H1 (cell line): ENCODE results near the gene PRKCH. TPM values are rescaled to one million over a fixed set of nuclear protein-coding genes. Genes with fewer than 3 reads are reported as not detected.

Experiments used
- CTCF ChIA-PET: fragments of 300-600 bp; sonication (Branson Sonifier 250); formaldehyde crosslinking; loops from one replicate; lab custom pipeline; 2021; ENCODE audit not compliant: partially characterized antibody; lab: Charles Lee
- POLR2A ChIA-PET: fragments of 300-600 bp; sonication (Branson Sonifier 250); formaldehyde crosslinking; loops from one replicate; lab custom pipeline; 2021; ENCODE audit warnings: inconsistent platforms; ENCODE audit not compliant: partially characterized antibody; lab: Charles Lee
- DNase-seq, 2 experiments: peaks; one replicate each; pipeline versions ENCODE4 v3.0.0 to v3.0.0-alpha.2; 2010 to 2022; ENCODE audit warnings: low spot score in 2 of 2, low read depth in 1 of 2, mixed read lengths in 1 of 2
- FAIRE-seq: peaks from 2 replicates; lab custom pipeline; 2011; peaks lifted over from hg19 to GRCh38; lab: Jason Lieb, UNC
- H2AFZ ChIP-seq: 2 replicates; pipeline ENCODE4 v1.8.1; 2012; ENCODE audit warnings: low read length, inconsistent platforms
- H2AK5ac ChIP-seq: 2 replicates; pipeline ENCODE4 v1.6.1; 2013; ENCODE audit warnings: low read depth, low read length
- H2BK120ac ChIP-seq: replicated peaks from 2 replicates; pipeline ENCODE3; 2013; ENCODE audit warnings: low read depth, low read length, inconsistent platforms
- H2BK12ac ChIP-seq: 2 replicates; pipeline ENCODE4 v1.6.1; 2013; ENCODE audit warnings: low read depth, low read length
- H2BK15ac ChIP-seq: 2 replicates; pipeline ENCODE4 v1.6.1; 2013; ENCODE audit warnings: low read length
- H2BK20ac ChIP-seq: 2 replicates; pipeline ENCODE4 v1.6.1; 2013; ENCODE audit warnings: low read length
- H2BK5ac ChIP-seq: 2 replicates; pipeline ENCODE4 v1.6.1; 2013; ENCODE audit warnings: low read depth, low read length
- H3K14ac ChIP-seq: 2 replicates; pipeline ENCODE4 v1.6.1; 2013; ENCODE audit warnings: inconsistent platforms; ENCODE audit not compliant: insufficient read length
- H3K18ac ChIP-seq: 2 replicates; pipeline ENCODE4 v1.6.1; 2013; ENCODE audit warnings: low read length; ENCODE audit errors: extremely low read depth
- H3K23ac ChIP-seq: 2 replicates; pipeline ENCODE4 v1.6.1; 2013; ENCODE audit warnings: inconsistent platforms; ENCODE audit not compliant: insufficient read length
- H3K23me2 ChIP-seq: 2 replicates; pipeline ENCODE4 v1.6.1; 2013; ENCODE audit warnings: low read depth, low read length
- H3K27ac ChIP-seq: 2 replicates; pipeline ENCODE4 v1.6.1; 2011; ENCODE audit warnings: low read depth, low read length, inconsistent platforms
- H3K27me3 ChIP-seq, 4 experiments: replicated peaks in 1 of 4; 1 replicate in 1 of 4; 2 replicates in 3 of 4; pipeline versions ENCODE4 v1.6.1 to v1.8.1; 2011 to 2013; ENCODE audit warnings: low read length in 3 of 4, mild to moderate bottlenecking in 3 of 4, inconsistent platforms in 2 of 4, mixed read lengths in 2 of 4, moderate library complexity in 1 of 4; ENCODE audit not compliant: control insufficient read depth in 3 of 4, insufficient read depth in 3 of 4; ENCODE audit errors: extremely low read depth in 1 of 4
- H3K36me3 ChIP-seq, 4 experiments: 2 replicates each; pipeline versions ENCODE4 v1.6.1 to v1.8.1; 2011 to 2013; ENCODE audit warnings: mild to moderate bottlenecking in 4 of 4, low read length in 3 of 4, moderate library complexity in 2 of 4, control low read depth in 1 of 4, inconsistent platforms in 1 of 4; ENCODE audit not compliant: insufficient read depth in 4 of 4, control insufficient read depth in 2 of 4
- H3K4ac ChIP-seq: replicated peaks from 2 replicates; pipeline ENCODE3; 2013; ENCODE audit warnings: low read length, low read depth, mixed read lengths, inconsistent platforms; ENCODE audit not compliant: insufficient read length
- H3K4me1 ChIP-seq, 4 experiments: replicated peaks in 1 of 4; 1 replicate in 1 of 4; 2 replicates in 3 of 4; pipeline versions ENCODE4 v1.6.1 to v1.8.1; 2011 to 2013; ENCODE audit warnings: low read length in 3 of 4, inconsistent platforms in 2 of 4, mixed read lengths in 1 of 4; ENCODE audit not compliant: insufficient read depth in 4 of 4, control insufficient read depth in 3 of 4
- H3K4me2 ChIP-seq, 2 experiments: 2 replicates each; pipeline versions ENCODE4 v1.6.1 to v1.8.1; 2011 to 2013; ENCODE audit warnings: low read depth in 2 of 2, low read length in 2 of 2, control low read depth in 1 of 2, inconsistent platforms in 1 of 2, mild to moderate bottlenecking in 1 of 2; ENCODE audit not compliant: insufficient read depth in 1 of 2
- H3K4me3 ChIP-seq, 4 experiments: fragments of 200-600, 300-600 bp in 1 of 4; sonication (generic), shearing (Covaris generic), sonication (Bioruptor Twin) in 1 of 4; 2 replicates each; pipeline versions ENCODE4 v1.5.1 to v1.8.1; 2011 to 2016; ENCODE audit warnings: low read length in 4 of 4, low read depth in 3 of 4, control low read depth in 2 of 4, inconsistent platforms in 2 of 4, mild to moderate bottlenecking in 2 of 4, mixed read lengths in 1 of 4, moderate library complexity in 1 of 4; ENCODE audit not compliant: insufficient read depth in 2 of 4; ENCODE audit errors: extremely low read depth in 1 of 4
- H3K56ac ChIP-seq: replicated peaks from 2 replicates; pipeline ENCODE3; 2013; ENCODE audit warnings: low read depth, mild to moderate bottlenecking, mixed read lengths, low read length, inconsistent platforms; ENCODE audit not compliant: insufficient read length
- H3K79me1 ChIP-seq: 2 replicates; pipeline ENCODE4 v1.6.1; 2013; ENCODE audit warnings: low read depth, low read length, control low read depth
- H3K79me2 ChIP-seq, 2 experiments: 2 replicates each; pipeline versions ENCODE4 v1.6.1 to v1.8.1; 2012 to 2013; ENCODE audit warnings: low read length in 2 of 2, mild to moderate bottlenecking in 2 of 2, inconsistent platforms in 1 of 2; ENCODE audit not compliant: insufficient read depth in 2 of 2, control insufficient read depth in 1 of 2
- H3K9ac ChIP-seq, 4 experiments: replicated peaks in 1 of 4; 1 replicate in 1 of 4; 2 replicates in 3 of 4; pipeline versions ENCODE4 v1.6.1 to v1.8.1; 2011 to 2013; ENCODE audit warnings: low read depth in 3 of 4, low read length in 3 of 4, control low read depth in 2 of 4, mild to moderate bottlenecking in 2 of 4, moderate library complexity in 2 of 4, inconsistent platforms in 1 of 4; ENCODE audit errors: extremely low read depth in 1 of 4
- H3K9me3 ChIP-seq, 2 experiments: 2 replicates each; pipeline versions ENCODE4 v1.6.1 to v1.8.1; 2012 to 2013; ENCODE audit warnings: mild to moderate bottlenecking in 2 of 2, moderate library complexity in 2 of 2, control low read depth in 1 of 2, inconsistent platforms in 1 of 2, low read depth in 1 of 2, low read length in 1 of 2, mixed read lengths in 1 of 2; ENCODE audit not compliant: insufficient read depth in 2 of 2
- H4K20me1 ChIP-seq, 2 experiments: replicated peaks in 1 of 2; 2 replicates each; pipeline versions ENCODE3 to v1.8.1; 2011 to 2013; ENCODE audit warnings: inconsistent platforms in 2 of 2, low read length in 2 of 2, mild to moderate bottlenecking in 1 of 2; ENCODE audit not compliant: insufficient read depth in 2 of 2, control insufficient read depth in 1 of 2
- H4K5ac ChIP-seq: 2 replicates; pipeline ENCODE4 v1.6.1; 2013; ENCODE audit warnings: low read length, low read depth, mixed read lengths, inconsistent platforms; ENCODE audit not compliant: insufficient read length
- H4K8ac ChIP-seq: 2 replicates; pipeline ENCODE4 v1.8.0; 2013; ENCODE audit warnings: mild to moderate bottlenecking, moderate library complexity, low read length, inconsistent platforms; ENCODE audit not compliant: insufficient read depth; ENCODE audit errors: extremely low read depth
- H4K91ac ChIP-seq: replicated peaks from 2 replicates; pipeline ENCODE3; 2013; ENCODE audit warnings: low read length, mixed read lengths, inconsistent platforms; ENCODE audit not compliant: insufficient read length
- POU5F1 ChIP-seq: IDR thresholded peaks from 2 replicates; pipeline ENCODE4 v1.6.1; 2011; ENCODE audit warnings: low read depth, mild to moderate bottlenecking, low read length, moderate library complexity
- SIN3A ChIP-seq, 2 experiments: IDR thresholded peaks in 1 of 2; conservative IDR thresholded peaks in 1 of 2; 2 replicates each; pipeline ENCODE4 v1.6.1; 2011 to 2012; ENCODE audit warnings: low read length in 2 of 2, improper control_type of control experiment in 1 of 2, low read depth in 1 of 2, mild to moderate bottlenecking in 1 of 2
- WGBS, 2 experiments: shearing (Covaris generic) in 1 of 2; methylation state at CpG; one replicate each; pipeline versions ENCODE4 v1.1.6 to v1.1.7; 2013 to 2015; ENCODE audit warnings: low lambda C conversion rate in 2 of 2, mixed read lengths in 2 of 2, inconsistent platforms in 1 of 2, low coverage in 1 of 2, missing lambda C conversion rate in 1 of 2; ENCODE audit not compliant: insufficient replicate concordance in 2 of 2, insufficient coverage in 1 of 2, insufficient read length in 1 of 2; ENCODE audit errors: extremely low coverage in 1 of 2, missing lambda C conversion rate in 1 of 2; 5-methylcytosine and 5-hydroxymethylcytosine counted together
- polyA plus RNA-seq, 7 experiments: library from polyadenylated mRNA; depleted of rRNA in 3 of 7; stranded (reverse) in 5 of 7; unstranded in 2 of 7; fragments of >200 nt in 5 of 7; fragments of 200-250 nt in 2 of 7; gene quantifications; 1 replicate in 5 of 7; 2 replicates in 1 of 7; 4 replicates in 1 of 7; pipeline versions ENCODE4 v1.2.1 to v1.2.3, GENCODE V29; 2011 to 2013; ENCODE audit warnings: missing spikeins in 2 of 7, mixed read lengths in 2 of 7
- total RNA-seq: library from RNA; stranded (reverse); fragmentation: NEBNext Ultra II Directional; extraction: Animal tissue kit (Norgen Biotek cat#: 25700); gene quantifications from 2 replicates; pipeline ENCODE4 v1.2.1, GENCODE V29; 2021

PRKCH gene
- total and polyA plus RNA-seq, 2 of the 8 experiments (the other 6 are each of a cell fraction or from before 2014, with no cell fraction given), result 6.4 to 7.0 TPM

GRCh38 chr14:61399365-61399764 lies 78.0 kb downstream of the PRKCH start:
- no peaks in the 10 kb centered on the region for H3K79me2 ChIP-seq
- no peak for TF ChIP-seq SIN3A (conservative IDR thresholded peaks at IDR 0.05 in 1 of 2, IDR thresholded peaks at IDR 0.05 in 1 of 2; ENCODE audit: low read depth in 1 of 2, low read length in 2 of 2)
- TF ChIP-seq POU5F1, result no peak
- H3K27ac ChIP-seq, result no peak overlapping the region
- no peak overlapping the region for H3K14ac ChIP-seq
- no peaks in the 10 kb centered on the region for H3K36me3 ChIP-seq
- no peak overlapping the region for H3K18ac ChIP-seq
- H2AFZ ChIP-seq, result no peak overlapping the region
- H3K4me1 ChIP-seq, result no peaks in the 10 kb centered on the region
- no peak overlapping the region for H2BK120ac ChIP-seq
- no peak overlapping the region for H3K9ac ChIP-seq
- no peaks in the 10 kb centered on the region; the same call in 1 of the 2 replicates for H3K23me2 ChIP-seq
- no peak overlapping the region for H3K4me2 ChIP-seq
- H3K23ac ChIP-seq, result no peak overlapping the region
- no peak overlapping the region for H3K4ac ChIP-seq
- H2BK5ac ChIP-seq, result no peak overlapping the region
- no peak overlapping the region for H2BK15ac ChIP-seq
- H4K5ac ChIP-seq, result no peak overlapping the region
- no peaks in the 10 kb centered on the region for H3K79me1 ChIP-seq
- no peak for FAIRE-seq
- H4K20me1 ChIP-seq, result no peaks in the 10 kb centered on the region
- DNase-seq, result no peak
- no peak overlapping the region for H3K56ac ChIP-seq
- no peak overlapping the region for H4K91ac ChIP-seq
- no peaks in the 10 kb centered on the region for H3K9me3 ChIP-seq
- ChIA-PET POLR2A (no interaction called here), CTCF (interaction anchor here (1.0 kb wide), 1 partner anchor 32 kb away, joined by 3 read pairs; no protein-coding TSS in a partner anchor)
- H2AK5ac ChIP-seq, result no peak overlapping the region
- H3K4me3 ChIP-seq, result no peak overlapping the region
- H2BK20ac ChIP-seq, result no peak overlapping the region
- WGBS, 2 experiments, result 84% methylated on average over 2 of the region's 2 CpGs; no CpG with 5 or more reads in 1 of the 2 experiments
- H2BK12ac ChIP-seq, result no peak overlapping the region
- H4K8ac ChIP-seq, result no peak overlapping the region
- H3K27me3 ChIP-seq, result no peaks in the 10 kb centered on the region
